ENCODE data around the gene CDH23.

Gene CDH23

GRCh38 chr10:71667387-71667752 is 270.6 kb downstream of the CDH23 start:
- Histone ChIP-seq H3K36me3 (ENCODE audit: control insufficient read depth in 1 of 2, insufficient read depth in 2 of 2, low read length in 2 of 2) (no peaks in the 10 kb centered on the region), H3K27ac (ENCODE audit: low read depth, low read length) (no peak overlapping the region), H3K9me3 (ENCODE audit: insufficient read depth, low read depth, low read length) (no peaks in the 10 kb centered on the region), H3K79me1 (ENCODE audit: low read length) (no peaks in the 10 kb centered on the region), H2BK12ac (ENCODE audit: low read length) (no peak overlapping the region), H4K8ac (ENCODE audit: low read depth, low read length) (no peak overlapping the region), H3K79me2 (ENCODE audit: control insufficient read depth, insufficient read depth, low read length, poor library complexity) (no peaks in the 10 kb centered on the region), H3K14ac (ENCODE audit: low read length) (no peak overlapping the region), H2BK5ac (ENCODE audit: low read depth, low read length, poor library complexity) (no peak overlapping the region), H3K4me1 (ENCODE audit: control insufficient read depth in 1 of 2, insufficient read depth in 2 of 2, low read length in 2 of 2) (no peaks in the 10 kb centered on the region), H2AK5ac (ENCODE audit: low read length) (no peak overlapping the region), H3K4me2 (ENCODE audit: low read length) (no peak overlapping the region), H2AFZ (ENCODE audit: insufficient read depth, low read length, poor library complexity) (no peak overlapping the region), H3K4ac (ENCODE audit: low read depth, low read length) (no peak overlapping the region), H3K18ac (ENCODE audit: low read length) (no peak overlapping the region), H2BK120ac (ENCODE audit: insufficient read depth, low read length, poor library complexity) (no peak overlapping the region), H3K9ac (ENCODE audit: low read length) (no peak overlapping the region), H4K91ac (ENCODE audit: low read depth, low read length) (no peak overlapping the region), H4K12ac (ENCODE audit: low read depth, low read length) (no peak overlapping the region), H3K27me3 (ENCODE audit: insufficient read depth, low read length) (no peaks in the 10 kb centered on the region), H3K23ac (ENCODE audit: low read length) (no peak overlapping the region), H3K4me3 (ENCODE audit: low read depth, low read length) (no peak overlapping the region)
- WGBS (ENCODE audit: extremely low coverage, insufficient coverage, insufficient read length), result no CpG with 5 or more reads among the region's 5 CpGs
- DNase-seq, result no peak

GRCh38 chr10:71671994-71672946 is 275.6 kb downstream of the CDH23 start:
- no peak overlapping the region for H4K91ac ChIP-seq (ENCODE audit: low read depth, low read length)
- H3K4me1 ChIP-seq (ENCODE audit: control insufficient read depth in 1 of 2, insufficient read depth in 2 of 2, low read length in 2 of 2), result no peaks in the 10 kb centered on the region
- H2BK5ac ChIP-seq (ENCODE audit: low read depth, low read length, poor library complexity), result no peak overlapping the region
- no peak overlapping the region for H2AK5ac ChIP-seq (ENCODE audit: low read length)
- H3K18ac ChIP-seq (ENCODE audit: low read length), result no peak overlapping the region
- no peak overlapping the region for H3K23ac ChIP-seq (ENCODE audit: low read length)
- H3K14ac ChIP-seq (ENCODE audit: low read length), result no peak overlapping the region
- no peak overlapping the region for H3K4me3 ChIP-seq (ENCODE audit: low read depth, low read length)
- no CpG with 5 or more reads among the region's 16 CpGs for WGBS (ENCODE audit: extremely low coverage, insufficient coverage, insufficient read length)
- H3K4me2 ChIP-seq (ENCODE audit: low read length), result no peak overlapping the region
- no peaks in the 10 kb centered on the region for H3K9me3 ChIP-seq (ENCODE audit: insufficient read depth, low read depth, low read length)
- H3K4ac ChIP-seq (ENCODE audit: low read depth, low read length), result no peak overlapping the region
- H3K36me3 ChIP-seq (ENCODE audit: control insufficient read depth in 1 of 2, insufficient read depth in 2 of 2, low read length in 2 of 2), result no peaks in the 10 kb centered on the region
- H3K9ac ChIP-seq (ENCODE audit: low read length), result no peak overlapping the region
- H3K79me1 ChIP-seq (ENCODE audit: low read length), result no peaks in the 10 kb centered on the region
- no peak for DNase-seq
- H2BK120ac ChIP-seq (ENCODE audit: insufficient read depth, low read length, poor library complexity), result no peak overlapping the region
- H4K12ac ChIP-seq (ENCODE audit: low read depth, low read length), result no peak overlapping the region
- H3K27me3 ChIP-seq (ENCODE audit: insufficient read depth, low read length), result no peaks in the 10 kb centered on the region
- no peaks in the 10 kb centered on the region for H3K79me2 ChIP-seq (ENCODE audit: control insufficient read depth, insufficient read depth, low read length, poor library complexity)
- no peak overlapping the region for H2AFZ ChIP-seq (ENCODE audit: insufficient read depth, low read length, poor library complexity)
- H4K8ac ChIP-seq (ENCODE audit: low read depth, low read length), result no peak overlapping the region
- no peak overlapping the region for H2BK12ac ChIP-seq (ENCODE audit: low read length)
- no peak overlapping the region for H3K27ac ChIP-seq (ENCODE audit: low read depth, low read length)

- no peaks in the 10 kb centered on the region for H3K79me2 ChIP-seq (ENCODE audit: control insufficient read depth, insufficient read depth, low read length, poor library complexity)
- H2BK12ac ChIP-seq (ENCODE audit: low read length), result no peak overlapping the region
- H4K91ac ChIP-seq (ENCODE audit: low read depth, low read length), result no peak overlapping the region
- H2AFZ ChIP-seq (ENCODE audit: insufficient read depth, low read length, poor library complexity), result no peak overlapping the region
- no peak overlapping the region for H3K4me2 ChIP-seq (ENCODE audit: low read length)
- no peak overlapping the region for H3K23ac ChIP-seq (ENCODE audit: low read length)
- H3K27ac ChIP-seq (ENCODE audit: low read depth, low read length), result no peak overlapping the region
- no peak overlapping the region for H3K9ac ChIP-seq (ENCODE audit: low read length)
- H3K79me1 ChIP-seq (ENCODE audit: low read length), result no peaks in the 10 kb centered on the region
- no peak overlapping the region for H4K8ac ChIP-seq (ENCODE audit: low read depth, low read length)
- DNase-seq, result no peak
- no peak overlapping the region for H3K14ac ChIP-seq (ENCODE audit: low read length)
- no peak overlapping the region for H2BK120ac ChIP-seq (ENCODE audit: insufficient read depth, low read length, poor library complexity)
- no CpG with 5 or more reads among the region's 6 CpGs for WGBS (ENCODE audit: extremely low coverage, insufficient coverage, insufficient read length)
- no peaks in the 10 kb centered on the region for H3K36me3 ChIP-seq (ENCODE audit: control insufficient read depth in 1 of 2, insufficient read depth in 2 of 2, low read length in 2 of 2)
- no peaks in the 10 kb centered on the region for H3K9me3 ChIP-seq (ENCODE audit: insufficient read depth, low read depth, low read length)
- peak overlapping the region; percentile 49 for H3K4me3 ChIP-seq (ENCODE audit: low read depth, low read length)
- no peaks in the 10 kb centered on the region for H3K4me1 ChIP-seq (ENCODE audit: control insufficient read depth in 1 of 2, insufficient read depth in 2 of 2, low read length in 2 of 2)
- H3K4ac ChIP-seq (ENCODE audit: low read depth, low read length), result no peak overlapping the region
- no peak overlapping the region for H4K12ac ChIP-seq (ENCODE audit: low read depth, low read length)
- H3K27me3 ChIP-seq (ENCODE audit: insufficient read depth, low read length), result no peaks in the 10 kb centered on the region
- no peak overlapping the region for H3K18ac ChIP-seq (ENCODE audit: low read length)
- H2AK5ac ChIP-seq (ENCODE audit: low read length), result no peak overlapping the region
- H2BK5ac ChIP-seq (ENCODE audit: low read depth, low read length, poor library complexity), result no peak overlapping the region
Observed at GRCh38 chr10:71675295-71675970, 278.7 kb downstream of the CDH23 start.

GRCh38 chr10:71677261-71677660 is 280.5 kb downstream of the CDH23 start:
- H4K91ac ChIP-seq (ENCODE audit: low read depth, low read length), result no peak overlapping the region
- H2BK12ac ChIP-seq (ENCODE audit: low read length), result no peak overlapping the region
- no peaks in the 10 kb centered on the region for H3K9me3 ChIP-seq (ENCODE audit: insufficient read depth, low read depth, low read length)
- no peak overlapping the region for H2AFZ ChIP-seq (ENCODE audit: insufficient read depth, low read length, poor library complexity)
- H3K4me1 ChIP-seq (ENCODE audit: control insufficient read depth in 1 of 2, insufficient read depth in 2 of 2, low read length in 2 of 2), result no peaks in the 10 kb centered on the region
- H3K14ac ChIP-seq (ENCODE audit: low read length), result no peak overlapping the region
- no peak overlapping the region for H3K4ac ChIP-seq (ENCODE audit: low read depth, low read length)
- no peak overlapping the region for H3K4me3 ChIP-seq (ENCODE audit: low read depth, low read length)
- H3K27me3 ChIP-seq (ENCODE audit: insufficient read depth, low read length), result no peaks in the 10 kb centered on the region
- H3K27ac ChIP-seq (ENCODE audit: low read depth, low read length), result no peak overlapping the region
- no peak overlapping the region for H3K23ac ChIP-seq (ENCODE audit: low read length)
- no peak overlapping the region for H3K9ac ChIP-seq (ENCODE audit: low read length)
- H2AK5ac ChIP-seq (ENCODE audit: low read length), result no peak overlapping the region
- H3K79me1 ChIP-seq (ENCODE audit: low read length), result no peaks in the 10 kb centered on the region
- WGBS (ENCODE audit: extremely low coverage, insufficient coverage, insufficient read length), result no CpG with 5 or more reads among the region's 17 CpGs
- H3K79me2 ChIP-seq (ENCODE audit: control insufficient read depth, insufficient read depth, low read length, poor library complexity), result no peaks in the 10 kb centered on the region
- H3K18ac ChIP-seq (ENCODE audit: low read length), result no peak overlapping the region
- no peak overlapping the region for H4K12ac ChIP-seq (ENCODE audit: low read depth, low read length)
- H2BK120ac ChIP-seq (ENCODE audit: insufficient read depth, low read length, poor library complexity), result no peak overlapping the region
- H3K4me2 ChIP-seq (ENCODE audit: low read length), result no peak overlapping the region
- DNase-seq, result no peak
- no peak overlapping the region for H2BK5ac ChIP-seq (ENCODE audit: low read depth, low read length, poor library complexity)
- H4K8ac ChIP-seq (ENCODE audit: low read depth, low read length), result no peak overlapping the region
- H3K36me3 ChIP-seq (ENCODE audit: control insufficient read depth in 1 of 2, insufficient read depth in 2 of 2, low read length in 2 of 2), result no peaks in the 10 kb centered on the region
